ENCODE data around the gene ACADS.

GRCh38 chr12:120705618-120706017 is 20.0 kb upstream of the ACADS start:
- no peak for TF ChIP-seq POLR2A (IDR thresholded peaks at IDR 0.05)
- TF ChIP-seq CTCF (IDR thresholded peaks at IDR 0.05), result no peak

Data from uterus (tissue), 2 donors.